HG02973 (cell line): ENCODE results near the gene RUFY3.
"Not testable (repeated sequence)": the region's sequence is repeated elsewhere in the genome, so short reads cannot be mapped to it uniquely, and the experiment has no call there.

Experiments
- ATAC-seq: cut with Tn5 transposase; IDR thresholded peaks from one replicate; pipeline ENCODE4 v1.9.1; 2021; ENCODE audit warnings: moderate library complexity; ENCODE audit not compliant: unreplicated experiment

RUFY3 gene

DNA sequence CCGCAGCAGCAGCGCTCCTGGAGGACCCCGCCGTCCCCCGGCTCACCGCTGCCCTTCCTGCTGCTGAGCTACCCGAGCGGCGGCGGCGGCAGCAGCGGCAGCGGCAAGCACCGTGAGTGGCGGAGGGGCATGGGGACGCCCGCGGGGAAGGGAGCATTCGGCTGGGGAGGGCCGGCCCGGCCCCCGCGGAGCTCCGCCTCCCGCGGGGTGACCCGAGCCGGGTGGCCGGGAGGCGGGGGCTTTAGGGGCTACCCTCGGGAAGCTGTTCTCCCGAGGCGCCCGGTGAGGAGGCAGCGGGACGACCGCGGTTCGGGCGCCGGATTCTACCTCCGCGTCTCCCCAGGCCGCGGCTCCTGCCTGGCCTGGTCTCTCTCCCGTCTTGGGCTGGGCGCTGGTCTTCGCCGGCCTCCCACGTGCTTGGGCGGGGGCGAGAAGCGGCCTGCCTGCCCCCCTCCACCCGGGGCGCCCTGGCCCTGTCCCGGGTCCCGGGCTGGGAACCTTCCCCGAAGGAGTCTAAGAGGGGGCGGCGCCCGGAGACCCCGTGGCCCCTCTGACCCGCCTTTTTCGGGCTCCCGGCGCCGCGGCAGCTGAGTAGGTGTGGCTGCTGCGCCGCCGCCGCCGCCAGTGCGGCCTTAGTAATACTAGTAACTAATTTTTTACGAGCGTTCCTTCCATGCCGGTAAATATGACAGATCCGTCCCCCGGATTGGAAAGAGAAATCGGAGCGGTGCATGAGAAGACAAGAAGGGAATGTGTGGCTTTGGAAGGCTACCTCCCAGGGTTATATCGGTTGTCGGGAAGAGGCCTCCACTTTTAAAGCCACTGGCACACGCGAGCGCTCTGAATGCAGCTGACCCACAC lies 16.4 kb upstream of the RUFY3 start:
- ATAC-seq, result peak; percentile 50

DNA sequence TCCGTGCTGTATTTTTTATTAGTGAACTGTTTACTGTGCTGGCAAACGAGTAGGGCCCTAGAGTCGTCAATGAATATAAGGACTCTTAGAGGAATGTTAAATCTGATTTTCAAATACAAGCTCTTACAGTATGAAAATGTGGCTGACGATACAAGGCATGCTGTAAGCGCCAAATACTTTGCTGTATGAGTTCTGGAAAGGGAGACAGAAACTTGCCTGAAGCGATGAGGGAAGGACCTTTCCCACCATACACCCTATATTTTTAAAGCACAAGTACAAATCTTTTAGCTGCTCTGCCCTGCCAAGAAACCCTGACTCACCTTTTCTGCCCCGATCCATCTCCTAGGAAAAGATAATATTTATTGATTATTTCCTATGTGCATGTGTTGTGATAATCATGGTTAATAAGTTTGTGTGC lies 15.7 kb upstream of the RUFY3 start:
- no peak for ATAC-seq

DNA sequence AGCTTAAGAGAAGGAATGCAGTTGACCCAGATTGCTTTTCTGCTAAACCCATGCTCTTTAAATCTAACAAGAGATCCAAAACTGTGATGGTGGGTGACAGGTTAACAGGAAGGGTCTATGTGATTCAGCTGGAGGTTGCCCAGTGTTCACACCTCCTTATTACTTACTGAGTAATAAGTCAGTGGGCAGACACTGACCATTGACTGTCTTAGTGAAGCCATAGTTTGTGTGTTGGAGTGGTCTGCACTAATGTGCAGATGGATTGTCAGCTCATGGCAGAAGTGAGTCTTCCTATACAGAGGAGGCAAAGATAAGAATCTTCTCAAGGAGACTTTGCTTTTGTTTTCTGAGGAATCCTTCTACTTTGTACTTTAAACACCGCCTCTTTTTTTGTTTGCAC lies 15.2 kb upstream of the RUFY3 start:
- no peak for ATAC-seq

DNA sequence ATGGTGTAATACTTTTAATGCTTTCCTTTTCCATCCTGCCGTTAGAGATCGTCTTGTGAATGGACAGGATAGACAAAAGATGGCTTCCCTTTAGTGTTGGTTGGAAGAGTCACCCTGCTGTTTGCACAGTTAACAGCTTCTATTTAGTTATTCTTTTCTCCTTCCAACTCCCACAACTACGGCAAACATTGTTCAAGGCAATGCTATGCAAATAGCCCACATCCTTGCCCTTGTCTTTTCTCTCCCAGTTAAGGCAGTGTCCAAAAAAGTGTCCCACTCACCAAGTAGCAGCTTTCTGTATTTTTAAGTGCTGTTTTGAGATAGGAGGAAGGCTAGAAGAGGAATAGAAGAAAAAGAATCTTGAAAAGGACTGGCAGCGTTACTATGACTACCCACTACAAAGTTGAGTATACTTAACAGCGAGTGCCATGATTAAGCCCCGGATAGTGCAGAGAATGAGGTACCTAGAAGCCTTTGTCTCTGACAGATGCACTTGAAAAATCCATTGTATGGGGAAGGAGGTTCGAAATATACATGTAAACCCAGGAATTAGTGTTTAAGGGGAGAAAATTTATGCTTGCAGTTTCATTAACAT lies 12.1 kb upstream of the RUFY3 start:
- no peak for ATAC-seq

DNA sequence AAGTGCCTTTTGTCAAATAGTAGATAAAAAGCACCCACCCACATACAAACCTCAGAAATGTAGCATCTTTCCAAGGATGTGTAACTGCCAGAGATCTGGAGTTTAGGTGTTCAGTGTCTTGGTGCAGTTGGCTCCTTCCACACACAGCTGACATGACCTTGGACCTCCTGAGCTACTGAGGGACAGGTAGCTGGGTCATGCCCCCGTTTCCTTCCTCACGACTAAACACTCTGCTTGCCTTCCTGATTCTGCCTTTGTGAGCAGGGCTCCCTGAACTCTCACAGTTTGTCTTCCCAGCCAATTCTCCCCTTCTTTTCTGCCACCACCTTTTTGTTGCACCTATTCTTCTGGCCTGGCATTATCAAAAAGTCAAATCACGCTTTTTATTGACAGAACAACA lies 10.2 kb upstream of the RUFY3 start:
- no peak for ATAC-seq

DNA sequence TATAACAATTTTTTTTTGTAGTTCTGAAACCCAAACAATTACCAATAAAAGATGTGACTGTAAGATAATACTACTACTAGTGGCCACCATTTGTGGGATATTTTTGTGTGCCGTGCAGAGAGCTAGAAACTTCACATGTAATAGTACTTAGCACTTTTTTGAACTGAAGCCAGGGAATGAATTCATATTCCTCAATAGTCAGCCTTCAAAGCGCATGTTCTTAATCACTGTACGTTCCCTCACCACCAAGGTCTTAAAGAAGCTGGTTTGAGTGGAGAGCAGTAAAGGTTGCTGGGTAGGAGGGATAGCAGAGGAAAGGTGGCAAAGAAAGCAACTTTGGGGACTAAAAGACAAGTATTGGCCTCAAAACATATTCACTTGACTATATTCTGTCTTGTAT lies 9.6 kb upstream of the RUFY3 start:
- no peak for ATAC-seq

DNA sequence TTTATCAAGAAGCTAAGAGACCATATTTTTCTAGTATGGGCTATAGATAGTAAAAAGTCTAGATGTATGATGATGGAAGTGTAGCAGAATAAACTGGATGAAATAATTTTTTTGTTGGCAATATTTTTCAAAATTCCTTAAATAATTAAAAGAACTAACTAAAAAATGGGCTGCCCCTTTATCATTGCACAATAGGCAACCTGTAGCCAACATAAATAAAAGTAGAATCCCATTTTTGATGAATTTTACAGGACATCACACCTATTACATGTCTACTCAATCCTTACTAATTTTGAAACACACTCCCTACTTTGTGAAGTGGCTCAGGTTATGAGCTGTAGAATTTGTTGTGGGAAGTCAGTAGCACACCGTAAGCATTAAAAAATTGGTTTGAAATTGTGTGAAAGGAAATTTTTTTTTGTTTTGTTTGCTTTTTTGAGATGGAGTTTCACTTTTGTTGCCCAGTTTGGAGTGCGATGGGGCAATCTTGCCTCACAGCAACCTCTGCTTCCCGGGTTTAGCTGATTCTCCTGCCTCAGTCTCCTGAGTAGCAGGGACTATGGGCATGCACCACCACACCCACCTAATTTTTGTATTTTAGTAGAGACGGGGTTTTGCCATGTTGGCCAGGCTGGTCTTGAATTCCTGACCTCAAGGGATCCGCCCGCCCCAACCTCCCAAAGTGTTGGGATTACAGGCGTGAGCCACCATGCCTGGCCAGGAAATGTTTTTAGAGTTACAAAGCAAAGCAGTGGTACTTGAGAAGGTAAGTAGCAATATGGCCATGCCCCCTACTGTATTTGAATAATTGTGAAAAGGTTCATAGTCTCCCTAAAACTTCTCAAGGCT lies 8.9 kb upstream of the RUFY3 start:
- ATAC-seq, result no peak

DNA sequence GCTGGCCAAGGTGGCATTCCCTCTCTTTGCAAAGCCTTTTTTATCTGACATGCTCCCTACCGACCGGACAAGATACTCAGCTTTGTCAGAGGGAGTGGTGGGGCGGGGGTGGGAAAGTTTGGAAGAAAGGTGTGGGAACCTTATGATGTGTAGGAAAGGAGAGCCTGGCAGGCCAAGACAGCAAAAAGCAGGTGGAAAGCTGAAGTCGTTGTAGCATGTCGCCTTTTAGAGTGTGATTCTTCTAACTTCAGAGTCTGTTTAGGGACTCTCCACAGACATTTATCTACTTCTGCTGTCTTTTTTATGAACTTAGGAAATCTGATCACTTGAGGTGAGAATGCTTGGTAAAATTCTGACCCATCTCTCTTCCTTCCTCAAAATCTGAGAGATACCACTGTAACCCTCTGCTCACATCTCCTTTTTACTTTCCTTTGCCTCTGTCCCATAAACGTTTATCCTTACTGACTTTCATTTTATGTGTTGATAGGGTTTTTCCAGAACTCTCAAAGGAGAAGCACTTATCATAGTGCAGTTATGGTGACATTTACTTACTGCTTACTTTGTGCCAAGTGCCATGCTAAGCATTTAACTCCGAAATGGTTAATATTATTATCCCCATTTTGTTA lies 8.2 kb upstream of the RUFY3 start:
- ATAC-seq, result peak; percentile 42

DNA sequence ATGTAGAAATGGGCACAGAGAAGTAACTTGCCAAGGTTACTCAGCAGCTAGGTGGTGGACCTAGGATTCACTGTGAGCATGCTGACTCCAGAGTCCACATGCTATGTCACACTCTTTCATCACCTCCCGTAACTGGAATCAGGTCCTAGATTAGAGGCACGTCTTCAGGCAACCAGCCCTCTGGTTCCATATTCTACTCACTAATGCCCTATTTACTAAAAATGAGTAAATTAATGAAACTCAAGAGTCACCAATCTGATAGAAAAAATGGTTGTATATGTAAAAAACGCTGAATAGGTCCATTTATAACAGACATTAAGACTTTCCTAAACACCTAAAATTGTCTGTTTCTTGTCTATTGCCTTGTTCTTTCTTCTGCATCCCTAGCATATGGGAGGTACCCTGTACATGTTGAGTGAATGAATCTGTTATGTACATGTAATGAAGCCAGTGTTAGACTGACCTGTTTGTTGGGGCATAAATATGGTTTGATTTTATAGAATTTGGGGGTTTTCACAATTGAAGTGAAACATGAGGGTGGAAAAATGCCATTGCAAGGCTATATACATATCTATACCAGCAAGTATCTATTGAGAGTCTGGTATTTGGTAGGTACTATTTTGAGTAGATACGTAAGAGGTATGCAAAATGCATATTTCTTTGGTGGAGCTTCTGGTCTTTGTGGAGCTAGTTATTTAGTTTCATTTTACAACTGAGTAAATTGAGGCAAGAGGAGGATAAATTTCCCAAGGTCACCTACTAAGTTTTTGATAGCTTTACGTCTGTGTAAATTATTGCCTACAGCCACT lies 7.5 kb upstream of the RUFY3 start:
- peak; percentile 53 for ATAC-seq

DNA sequence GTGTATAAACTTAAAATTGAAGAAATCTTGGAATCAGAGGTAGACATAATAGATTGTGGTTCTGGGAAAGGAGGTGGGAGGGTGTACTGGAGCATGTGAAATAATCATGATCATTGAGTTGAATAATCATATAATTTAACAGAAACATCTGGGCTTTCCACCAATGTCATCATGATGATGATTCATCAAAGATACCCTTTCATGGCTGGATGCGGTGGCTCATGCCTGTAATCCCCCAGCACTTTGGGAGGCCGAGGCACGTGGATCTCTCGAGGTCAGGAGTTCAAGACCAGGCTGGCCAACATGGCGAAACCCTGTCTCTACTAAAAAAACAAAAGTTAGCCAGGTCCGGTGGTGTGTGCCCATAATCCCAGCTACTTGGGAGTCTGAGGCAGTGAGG lies 6.7 kb upstream of the RUFY3 start:
- ATAC-seq, result peak; percentile 13

DNA sequence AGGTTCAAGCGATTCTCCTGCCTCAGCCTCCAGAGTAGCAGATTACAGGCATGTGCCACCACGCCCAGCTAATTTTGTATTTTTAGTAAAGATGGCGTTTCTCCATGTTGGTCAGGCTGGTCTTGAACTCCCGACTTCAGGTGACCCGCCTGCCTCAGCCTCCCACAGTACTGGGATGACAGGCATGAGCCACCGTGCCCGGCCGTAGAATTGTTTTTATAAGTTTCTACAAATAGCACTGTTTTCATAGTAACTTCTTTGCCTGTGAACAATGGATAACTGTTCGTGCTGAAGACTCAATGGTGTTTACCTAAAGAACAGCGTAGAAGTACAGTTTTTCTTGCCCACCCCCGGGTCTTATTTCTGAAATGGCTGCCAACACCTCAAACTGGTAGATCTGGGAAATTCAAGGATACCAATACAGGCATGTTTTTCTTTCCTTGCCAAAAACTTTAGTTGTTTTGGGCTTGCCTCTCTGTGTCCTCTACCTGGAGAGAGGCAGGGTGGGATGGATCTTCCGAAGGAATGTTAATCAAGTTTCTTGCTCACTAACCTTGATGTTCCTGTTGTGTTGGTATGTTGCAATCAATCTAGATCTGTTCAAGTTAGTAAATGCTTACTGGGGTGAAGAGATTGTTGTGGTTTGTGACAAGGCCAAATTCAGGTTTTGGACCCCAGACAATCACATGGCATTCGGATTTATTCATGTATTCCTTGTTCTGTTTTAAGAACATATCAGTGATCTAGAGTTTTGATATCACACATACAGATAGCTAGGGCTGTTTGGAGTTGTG lies 2.8 kb upstream of the RUFY3 start:
- ATAC-seq, result no peak

DNA sequence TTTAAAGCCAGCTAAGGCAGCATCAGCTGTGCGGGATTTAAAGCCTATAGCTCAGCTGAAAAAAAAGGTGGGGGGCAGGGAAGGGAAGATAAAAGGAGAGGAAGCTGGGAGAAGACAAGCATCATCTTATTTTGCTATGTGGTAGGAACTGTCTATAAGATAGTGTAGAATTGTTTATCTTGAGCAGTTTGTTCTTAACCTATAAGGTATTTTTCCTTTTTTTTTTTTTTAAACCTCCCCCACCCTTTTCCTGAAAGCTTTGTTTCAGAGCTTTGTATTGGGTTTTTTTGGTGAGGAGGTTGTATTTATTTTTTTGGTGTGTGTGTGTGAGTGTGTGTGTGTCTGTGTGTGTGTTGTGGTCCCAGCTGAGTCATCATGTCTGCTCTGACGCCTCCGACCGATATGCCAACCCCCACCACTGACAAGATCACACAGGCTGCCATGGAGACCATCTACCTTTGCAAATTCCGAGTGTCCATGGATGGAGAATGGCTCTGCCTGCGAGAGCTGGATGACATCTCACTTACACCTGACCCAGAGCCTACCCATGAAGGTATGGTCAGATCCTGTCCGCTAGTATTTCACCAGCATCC lies 531 bp downstream of the RUFY3 start:
- ATAC-seq, result no peak

DNA sequence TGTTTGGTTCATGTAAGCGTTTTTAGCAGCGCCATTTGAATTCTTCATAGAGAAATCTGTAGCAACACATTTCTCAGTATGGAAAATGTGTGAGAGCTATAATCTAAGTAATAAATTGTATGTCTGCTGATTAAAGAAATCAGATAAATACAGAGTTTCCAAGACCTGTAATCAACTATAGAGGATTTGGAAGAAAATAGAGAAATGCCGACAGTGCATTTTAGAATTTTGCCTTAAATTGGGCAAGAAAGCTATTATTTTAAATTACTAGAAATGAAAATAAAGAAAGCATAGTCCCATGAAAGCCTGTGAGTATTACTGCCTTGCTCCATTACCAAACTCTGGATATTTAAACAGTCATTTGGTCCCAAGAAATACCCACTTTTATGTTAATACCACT lies 2.7 kb downstream of the RUFY3 start:
- no peak for ATAC-seq

DNA sequence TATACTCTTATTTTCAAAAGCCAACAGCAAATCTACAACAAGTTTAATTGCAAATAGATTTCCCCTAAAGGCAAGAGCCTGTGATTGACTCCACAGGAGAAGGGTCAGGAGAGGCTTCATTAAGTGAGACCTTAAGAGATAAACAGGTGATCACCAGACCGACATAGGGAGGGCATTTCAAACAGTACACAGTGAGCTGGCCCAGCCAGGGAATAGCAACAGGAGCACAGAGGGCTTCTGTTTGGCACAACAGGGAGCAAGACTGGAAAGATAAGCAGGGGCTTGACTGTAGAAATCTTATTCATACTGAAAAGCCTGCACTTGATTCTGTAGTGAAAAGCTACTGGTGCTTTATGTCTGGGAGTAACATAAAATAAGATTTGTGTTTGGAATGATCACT lies 3.9 kb downstream of the RUFY3 start:
- no peak for ATAC-seq

DNA sequence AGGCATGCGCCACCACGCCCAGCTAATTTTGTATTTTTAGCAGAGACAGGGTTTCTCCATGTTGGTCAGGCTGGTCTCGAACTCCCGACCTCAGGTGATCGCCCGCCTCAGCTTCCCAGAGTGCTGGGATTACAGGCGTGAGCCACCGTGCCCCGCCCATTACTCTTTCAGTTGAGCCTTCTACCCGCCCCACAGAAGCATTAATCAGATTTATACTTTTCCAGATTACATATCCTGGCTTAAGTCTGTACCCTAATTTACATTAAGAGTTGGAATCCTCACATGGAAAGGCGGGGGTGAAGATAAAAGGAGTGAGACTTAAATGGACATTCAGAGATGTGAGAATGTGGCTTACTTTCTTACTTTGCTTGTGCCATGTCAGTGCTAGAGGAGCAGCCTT lies 4.8 kb downstream of the RUFY3 start:
- ATAC-seq, result not testable (repeated sequence)

DNA sequence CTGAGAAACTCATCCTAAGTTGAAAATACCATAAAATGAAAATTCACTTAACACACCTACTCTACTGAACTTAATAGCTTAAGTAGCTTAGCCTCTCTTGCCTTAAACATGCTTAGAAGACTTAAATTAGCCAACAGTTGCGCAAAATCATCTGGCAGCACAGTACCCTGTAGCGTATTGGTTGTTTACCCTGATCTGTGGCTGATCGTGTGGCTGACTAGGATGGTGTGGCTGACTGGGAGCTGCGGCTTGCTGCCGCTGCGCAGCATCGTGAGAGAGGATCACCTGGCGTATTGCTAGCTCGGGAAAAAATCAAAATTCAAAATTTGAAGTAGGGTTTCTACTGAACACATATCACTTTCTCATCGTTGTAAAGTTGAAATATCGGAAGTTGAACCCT lies 6.3 kb downstream of the RUFY3 start:
- no peak for ATAC-seq

DNA sequence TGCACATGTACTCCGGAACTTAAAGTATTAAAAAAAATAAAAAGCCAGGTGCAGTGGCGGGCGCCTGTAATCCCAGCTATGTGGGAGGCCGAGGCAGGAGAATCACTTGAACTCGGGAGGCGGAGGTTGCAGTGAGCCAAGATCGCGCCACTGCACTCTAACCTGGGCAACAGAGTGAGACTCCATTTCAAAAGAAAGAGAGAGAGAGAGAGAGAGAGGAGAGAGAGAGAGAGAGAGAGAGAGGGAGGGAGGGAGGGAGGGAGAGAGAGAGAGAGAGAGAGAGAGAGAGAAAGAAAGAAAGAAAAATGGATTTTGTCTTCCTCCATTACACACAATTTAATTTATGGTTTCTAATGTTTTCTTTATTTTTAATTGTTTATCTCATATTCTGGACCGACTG lies 11.1 kb downstream of the RUFY3 start:
- not testable (repeated sequence) for ATAC-seq

DNA sequence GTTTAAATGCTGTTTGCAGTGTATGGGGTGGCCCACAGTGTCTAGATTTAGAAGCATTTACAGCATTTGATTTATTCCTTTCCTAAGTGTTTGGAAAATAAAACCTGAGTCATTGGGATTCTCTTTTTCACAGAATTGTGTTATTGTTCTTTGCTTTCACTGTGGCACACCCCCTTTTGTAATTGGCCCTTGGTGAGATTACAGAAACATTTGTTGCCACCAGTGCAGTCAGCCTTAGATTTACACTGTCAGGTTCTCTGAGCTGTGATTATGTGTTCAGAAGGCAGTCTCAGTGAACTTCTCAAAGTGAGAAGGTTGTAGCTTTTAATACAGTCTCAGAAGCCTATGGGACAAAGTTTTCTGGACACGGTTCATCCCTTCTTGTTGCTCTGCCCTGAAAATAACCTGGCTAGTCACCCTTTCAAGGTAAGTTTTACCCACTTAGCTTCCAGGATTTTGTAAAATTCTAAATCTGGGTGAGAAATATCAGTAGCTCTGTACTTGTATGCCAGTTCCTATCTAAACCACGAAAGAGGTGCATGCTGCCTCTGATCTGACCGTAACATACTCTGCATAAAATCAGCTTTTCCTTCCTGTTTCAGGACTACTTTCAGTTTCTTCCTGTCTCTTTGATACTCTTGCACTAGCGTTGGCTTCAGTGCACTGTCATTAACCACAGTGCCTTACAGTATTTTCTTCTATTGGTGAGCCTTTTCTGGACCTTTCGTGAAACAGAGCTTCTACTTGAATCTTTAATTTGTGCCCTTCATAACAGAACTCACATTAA lies 12.6 kb downstream of the RUFY3 start:
- peak; percentile 75 for ATAC-seq
